Measurements from ENCODE around the gene CCDC157.

Gene CCDC157

GRCh38 chr22:30318799-30319419 is 37.9 kb upstream of the CCDC157 start:
- in situ Hi-C loops (cut with MboI; ENCODE audit: low pct_unique_long_range_greater_than_20kb, low sequenced_read_pairs, unreplicated experiment), result no loop called here
- DNase-seq (ENCODE audit: low spot score), result no peak
- TF ChIP-seq CTCF (IDR thresholded peaks at IDR 0.05; ENCODE audit: extremely low read depth, insufficient read depth, missing control alignments), result no peak

DNA sequence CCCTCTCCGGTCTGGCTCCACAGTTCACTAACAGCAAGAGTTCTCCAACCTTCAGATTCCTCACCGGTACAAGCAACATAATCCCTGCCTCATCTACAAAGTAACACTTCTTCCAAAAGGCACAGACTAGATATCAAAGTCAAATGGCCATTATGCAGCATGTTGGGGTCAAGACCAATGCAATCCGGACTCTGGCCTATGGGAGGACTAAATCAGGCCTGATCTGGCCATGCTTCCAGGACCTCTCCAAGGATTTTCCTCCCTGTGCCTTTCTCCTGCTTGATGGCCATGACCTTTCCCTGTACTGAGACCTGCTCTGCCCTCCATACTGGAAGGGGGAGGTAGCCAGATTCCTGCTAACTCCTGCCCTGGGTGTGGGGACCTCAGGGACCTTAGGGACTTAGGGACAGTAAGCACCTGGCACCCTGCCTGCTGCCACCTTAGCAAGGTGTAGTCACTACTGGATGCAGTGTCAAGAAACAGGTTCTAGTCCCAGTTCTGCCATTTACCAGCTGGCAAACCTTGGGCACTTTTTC is 36.7 kb upstream of the CCDC157 start:
- TF ChIP-seq CTCF (IDR thresholded peaks at IDR 0.05; ENCODE audit: extremely low read depth, insufficient read depth, missing control alignments), result no peak
- DNase-seq (ENCODE audit: low spot score), result no peak
- in situ Hi-C loops (cut with MboI; ENCODE audit: low pct_unique_long_range_greater_than_20kb, low sequenced_read_pairs, unreplicated experiment), result no loop called here

DNA sequence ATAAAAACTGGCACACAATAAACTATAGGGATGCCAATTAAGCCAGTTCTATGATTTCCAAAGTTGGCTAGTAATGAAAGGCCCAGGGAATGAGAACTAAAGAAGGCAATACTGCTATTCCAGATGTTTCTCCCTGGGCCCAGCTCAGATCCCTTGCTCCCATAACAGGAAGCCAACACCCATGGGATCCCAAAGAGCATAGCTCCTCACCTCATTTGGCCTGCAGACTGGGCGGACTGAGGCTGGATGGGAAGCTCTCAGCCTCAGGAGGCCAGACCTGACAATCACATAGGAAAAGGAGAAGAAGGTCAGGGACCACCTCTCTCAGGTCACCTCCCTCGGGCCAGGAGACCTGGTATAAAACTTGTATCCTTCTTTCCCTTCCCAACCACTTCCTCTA is 35.3 kb upstream of the CCDC157 start:
- in situ Hi-C loops (cut with MboI; ENCODE audit: low pct_unique_long_range_greater_than_20kb, low sequenced_read_pairs, unreplicated experiment), result no loop called here
- no peak for DNase-seq (ENCODE audit: low spot score)
- TF ChIP-seq CTCF (IDR thresholded peaks at IDR 0.05; ENCODE audit: extremely low read depth, insufficient read depth, missing control alignments), result no peak

DNA sequence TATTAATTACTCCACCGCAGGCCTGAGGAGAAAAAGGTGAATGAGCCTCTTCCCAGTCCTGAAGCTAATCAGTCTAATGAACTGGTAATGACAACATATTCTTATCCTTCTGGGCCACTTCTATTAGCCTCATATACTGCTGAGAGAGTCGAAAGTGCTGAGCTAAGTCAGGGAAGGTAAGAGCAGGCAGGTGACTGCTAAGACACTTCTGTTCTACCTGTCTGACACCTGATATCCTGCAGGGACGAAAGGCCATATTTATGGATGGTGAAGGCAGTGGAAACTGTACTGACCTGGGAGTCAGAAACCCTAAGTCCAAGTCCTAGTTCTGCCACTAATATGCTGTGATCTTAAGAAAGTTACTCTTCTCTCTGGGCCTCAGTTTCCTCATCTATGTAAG is 33.6 kb upstream of the CCDC157 start:
- no peak for DNase-seq (ENCODE audit: low spot score)
- in situ Hi-C loops (cut with MboI; ENCODE audit: low pct_unique_long_range_greater_than_20kb, low sequenced_read_pairs, unreplicated experiment), result no loop called here
- TF ChIP-seq CTCF (IDR thresholded peaks at IDR 0.05; ENCODE audit: extremely low read depth, insufficient read depth, missing control alignments), result no peak

DNA sequence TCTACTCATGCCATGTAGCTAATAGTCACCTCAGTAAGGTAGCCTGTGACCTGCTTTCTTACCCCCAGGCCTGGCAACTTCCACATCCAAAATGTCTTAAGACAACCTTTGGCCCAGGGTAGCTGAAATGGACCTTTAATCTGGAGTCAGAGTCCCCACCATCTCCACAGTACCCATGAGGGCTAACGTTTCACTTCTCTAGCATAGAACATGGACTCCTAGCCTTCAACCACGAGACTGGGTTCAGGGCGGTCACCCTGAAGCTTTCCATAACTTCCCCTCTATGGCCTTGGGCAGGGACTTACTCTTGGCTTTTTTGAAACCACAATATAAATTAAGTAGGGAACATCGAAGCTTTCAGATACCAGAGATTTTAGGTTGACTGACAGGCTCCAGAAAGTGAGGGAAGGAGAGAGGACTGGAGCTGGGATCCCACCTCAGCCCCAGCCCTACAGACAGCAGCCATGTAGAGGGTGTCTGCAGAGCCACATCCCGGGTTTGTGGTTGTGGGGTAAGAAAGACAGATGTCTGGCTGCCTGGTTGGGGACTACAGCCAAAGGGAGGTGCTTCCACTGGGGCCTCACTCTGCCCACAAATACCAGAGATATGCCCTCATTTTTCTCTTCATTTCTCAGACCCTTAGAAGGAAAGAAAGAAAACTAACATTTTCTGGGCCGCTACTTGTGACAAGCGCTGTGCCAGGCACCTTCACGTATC is 32.6 kb upstream of the CCDC157 start:
- in situ Hi-C loops (cut with MboI; ENCODE audit: low pct_unique_long_range_greater_than_20kb, low sequenced_read_pairs, unreplicated experiment), result no loop called here
- DNase-seq (ENCODE audit: low spot score), result no peak
- no peak for TF ChIP-seq CTCF (IDR thresholded peaks at IDR 0.05; ENCODE audit: extremely low read depth, insufficient read depth, missing control alignments)

DNA sequence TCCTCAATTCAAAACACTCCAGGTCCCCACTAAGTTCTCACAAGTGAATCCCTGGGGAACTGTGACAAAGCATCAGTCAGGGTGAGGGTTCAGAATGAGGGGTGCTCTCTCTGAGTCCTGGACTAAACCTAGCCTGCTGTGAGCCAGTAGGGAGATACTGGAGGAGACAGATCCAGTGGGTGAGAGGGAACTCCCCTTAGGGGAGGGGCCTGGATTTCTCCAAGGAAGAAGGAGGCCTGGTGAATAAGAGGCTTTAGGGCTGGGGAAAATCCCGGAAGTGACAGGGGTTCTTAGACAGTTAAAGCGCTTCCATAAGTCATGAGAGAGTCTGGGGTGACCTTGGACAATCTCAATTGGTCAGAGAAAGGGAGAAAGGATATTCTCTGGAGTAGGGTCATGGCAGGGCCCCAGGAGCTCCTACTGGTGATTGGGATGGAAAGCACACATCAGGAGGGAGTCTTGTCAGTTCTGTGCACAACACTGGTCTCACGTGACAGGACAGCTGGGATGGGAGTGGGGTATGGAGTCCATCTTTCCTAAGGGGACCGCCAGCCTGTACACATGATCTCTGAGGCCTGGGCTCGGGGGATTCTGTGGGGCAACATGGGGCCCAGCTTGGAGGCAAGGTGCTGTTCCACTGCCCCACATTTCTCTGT is 31.6 kb upstream of the CCDC157 start:
- TF ChIP-seq CTCF (IDR thresholded peaks at IDR 0.05; ENCODE audit: extremely low read depth, insufficient read depth, missing control alignments), result no peak
- no peak for DNase-seq (ENCODE audit: low spot score)
- in situ Hi-C loops (cut with MboI; ENCODE audit: low pct_unique_long_range_greater_than_20kb, low sequenced_read_pairs, unreplicated experiment), result no loop called here
